GM12872 (cell line): ENCODE data around the gene OTULINL.

Source experiments
- TF ChIP-seq, protein P1 (sequence below): IDR thresholded peaks from 3 replicates; pipeline ENCODE4 v1.5.1; 2011; ENCODE audit warnings: low read depth, mild to moderate bottlenecking, low read length, moderate library complexity; ENCODE audit not compliant: insufficient read depth

The OTULINL gene

DNA sequence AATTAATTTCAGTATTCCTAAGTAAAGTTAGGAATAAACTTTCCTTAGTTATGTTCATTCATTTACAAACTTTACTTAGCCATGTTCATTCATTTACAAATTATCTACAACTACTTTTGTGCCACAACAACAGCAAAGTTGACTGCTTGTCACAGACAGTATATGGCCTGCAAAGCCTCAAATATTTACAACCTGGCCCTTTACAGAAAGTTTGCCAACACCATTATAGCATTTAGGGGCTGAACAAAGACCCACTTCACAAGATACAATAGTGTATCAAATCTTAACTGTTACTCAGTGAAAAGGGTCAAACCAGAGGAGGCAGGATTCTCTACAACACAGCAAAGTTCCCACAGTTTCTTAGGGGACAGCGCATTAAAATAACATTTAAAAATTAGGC is 9.7 kb upstream of the OTULINL start:
- TF ChIP-seq, protein P1, sequence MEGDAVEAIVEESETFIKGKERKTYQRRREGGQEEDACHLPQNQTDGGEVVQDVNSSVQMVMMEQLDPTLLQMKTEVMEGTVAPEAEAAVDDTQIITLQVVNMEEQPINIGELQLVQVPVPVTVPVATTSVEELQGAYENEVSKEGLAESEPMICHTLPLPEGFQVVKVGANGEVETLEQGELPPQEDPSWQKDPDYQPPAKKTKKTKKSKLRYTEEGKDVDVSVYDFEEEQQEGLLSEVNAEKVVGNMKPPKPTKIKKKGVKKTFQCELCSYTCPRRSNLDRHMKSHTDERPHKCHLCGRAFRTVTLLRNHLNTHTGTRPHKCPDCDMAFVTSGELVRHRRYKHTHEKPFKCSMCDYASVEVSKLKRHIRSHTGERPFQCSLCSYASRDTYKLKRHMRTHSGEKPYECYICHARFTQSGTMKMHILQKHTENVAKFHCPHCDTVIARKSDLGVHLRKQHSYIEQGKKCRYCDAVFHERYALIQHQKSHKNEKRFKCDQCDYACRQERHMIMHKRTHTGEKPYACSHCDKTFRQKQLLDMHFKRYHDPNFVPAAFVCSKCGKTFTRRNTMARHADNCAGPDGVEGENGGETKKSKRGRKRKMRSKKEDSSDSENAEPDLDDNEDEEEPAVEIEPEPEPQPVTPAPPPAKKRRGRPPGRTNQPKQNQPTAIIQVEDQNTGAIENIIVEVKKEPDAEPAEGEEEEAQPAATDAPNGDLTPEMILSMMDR = no peak

DNA sequence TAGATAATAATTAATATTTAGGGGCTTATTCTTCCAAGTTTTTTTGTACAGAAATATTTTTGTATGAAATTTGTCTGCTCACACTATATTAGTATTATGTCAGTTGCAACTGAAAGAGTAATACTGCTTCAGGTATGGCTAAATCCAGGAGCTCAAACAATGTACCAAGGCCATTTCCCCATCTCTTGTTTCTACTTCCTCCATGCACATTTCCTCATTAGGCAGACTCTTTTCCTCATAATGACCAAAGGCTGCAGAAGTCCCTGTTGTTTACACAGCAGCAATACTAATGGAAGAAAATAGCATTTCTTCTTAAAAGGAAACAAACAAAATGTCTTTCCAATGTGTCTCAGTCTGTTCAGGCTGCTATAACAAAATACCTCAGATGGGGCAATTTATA is 9.2 kb upstream of the OTULINL start:
- TF ChIP-seq, protein P1 = no peak

DNA sequence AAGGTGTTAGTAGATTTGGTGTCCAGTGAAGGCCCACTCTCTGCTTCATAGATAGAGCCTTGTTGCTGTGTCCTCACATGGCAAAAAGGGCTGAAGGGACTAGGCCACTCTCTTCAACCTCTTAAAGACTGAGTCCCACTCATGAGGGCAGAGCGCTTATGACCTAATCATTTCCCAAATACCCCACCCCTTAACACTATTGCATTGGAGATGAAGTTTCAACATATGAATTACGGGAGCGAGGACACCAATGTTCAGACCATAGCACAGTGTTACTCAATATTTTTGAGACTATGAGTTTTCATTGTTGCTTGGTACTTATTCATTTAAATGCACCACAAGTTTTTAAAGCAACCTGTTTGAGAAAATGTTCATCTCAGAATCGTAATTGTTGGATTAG is 8.8 kb upstream of the OTULINL start:
- TF ChIP-seq, protein P1 = no peak

DNA sequence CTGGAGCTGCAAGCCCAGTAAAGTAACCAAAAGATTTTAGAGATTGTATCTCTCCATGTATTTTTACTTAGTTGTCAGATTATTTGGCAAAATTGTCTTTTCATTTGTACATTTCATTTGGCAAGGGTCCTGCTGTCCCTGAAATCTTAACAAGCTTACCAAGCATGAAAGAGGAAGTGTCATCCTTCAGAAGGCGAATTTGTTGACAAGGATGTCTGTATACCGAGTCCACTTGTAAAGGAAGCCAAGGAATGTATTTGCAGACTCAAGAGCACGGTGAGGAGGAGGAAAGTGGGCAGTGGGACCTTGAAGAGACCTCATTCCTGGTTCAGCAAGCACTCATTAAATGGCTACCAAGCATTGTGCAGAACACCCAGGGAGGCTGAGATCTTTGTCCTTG is 7.5 kb upstream of the OTULINL start:
- TF ChIP-seq, protein P1 = no peak

DNA sequence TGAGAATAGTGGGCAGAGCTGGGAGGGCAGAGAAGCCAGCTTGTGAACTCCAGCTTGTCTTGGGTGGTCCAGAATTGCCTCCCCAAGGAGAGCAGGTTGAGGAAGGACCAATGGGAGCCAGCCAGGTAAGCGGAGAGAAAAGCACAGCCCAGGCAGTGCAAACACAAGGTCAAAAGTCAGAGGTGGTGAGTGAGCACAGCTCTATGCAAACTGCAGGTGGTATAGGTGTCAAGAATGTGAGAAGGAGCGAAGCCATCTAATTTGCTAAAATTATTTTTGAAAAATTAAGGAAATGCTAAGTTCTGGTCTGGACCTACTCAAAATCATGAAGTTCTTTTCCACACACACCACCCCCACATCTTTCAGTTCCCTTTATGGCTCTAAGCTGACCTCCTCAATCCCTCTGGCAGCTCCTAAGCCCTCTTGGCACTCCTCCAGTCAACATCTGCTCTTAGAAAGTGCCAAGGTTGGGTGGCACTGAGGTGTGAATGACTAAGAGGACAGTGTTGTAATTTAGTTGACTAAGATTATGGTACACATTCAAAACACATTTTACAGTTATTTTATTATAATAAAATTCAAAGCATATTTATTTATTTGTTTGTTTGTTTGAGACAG is 6.6 kb upstream of the OTULINL start:
- TF ChIP-seq, protein P1 = no peak

DNA sequence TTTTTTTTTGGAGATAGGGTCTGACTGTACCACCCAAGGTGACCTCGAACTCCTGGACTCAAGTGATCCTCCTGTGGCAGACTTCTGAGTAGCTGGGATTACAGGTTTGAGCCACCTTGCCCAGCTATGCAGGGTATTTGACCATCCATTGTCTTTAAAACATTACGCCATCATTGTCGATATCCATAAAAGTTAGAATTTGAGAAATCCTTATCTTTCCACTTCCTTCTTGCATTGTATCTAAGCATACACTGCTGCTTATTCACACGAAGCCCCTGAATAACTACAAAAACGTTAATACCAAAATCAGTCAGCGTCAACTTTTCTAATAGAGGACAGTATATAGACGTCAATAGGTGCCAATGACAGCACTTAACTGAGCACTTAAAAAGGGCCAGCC is 5.4 kb upstream of the OTULINL start:
- TF ChIP-seq, protein P1 = no peak

DNA sequence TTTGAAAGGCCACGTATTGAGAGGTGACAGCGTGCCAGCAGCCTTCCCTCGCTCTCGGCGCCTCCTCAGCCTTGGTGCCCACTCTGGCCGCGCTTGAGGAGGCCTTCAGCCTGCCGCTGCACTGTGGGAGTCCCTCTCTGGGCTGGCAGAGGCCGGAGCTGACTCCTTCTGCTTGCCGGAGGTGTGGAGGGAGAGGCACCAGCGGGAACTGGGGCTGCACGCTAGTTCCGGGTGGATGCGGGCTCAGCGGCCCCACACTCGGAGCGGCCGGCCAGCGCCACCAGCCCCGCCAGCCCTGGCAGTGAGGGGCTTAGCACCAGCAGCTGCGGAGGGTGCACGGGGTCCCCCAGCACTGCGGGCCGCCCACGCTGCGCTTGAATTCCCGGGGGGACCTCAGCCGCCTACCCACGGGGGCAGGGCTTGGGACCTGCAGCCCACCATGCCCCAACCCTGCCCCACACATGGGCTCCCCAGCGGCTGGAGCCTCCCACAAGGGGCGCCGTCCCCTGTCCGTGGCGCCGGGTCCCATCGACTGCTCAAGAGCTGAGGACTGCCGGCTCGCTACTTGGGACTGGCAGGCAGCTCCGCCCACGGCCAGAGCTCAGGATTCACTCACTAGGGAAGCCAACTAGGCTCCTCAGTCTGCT is 4.4 kb upstream of the OTULINL start:
- TF ChIP-seq, protein P1 = no peak
